ENCODE results near the gene C18orf63. TPM values are rescaled to one million over a fixed set of nuclear protein-coding genes. Genes with fewer than 3 reads are reported as not detected.

C18orf63 gene
- total RNA-seq, 1 experiment from 2014 or later = not detected

GRCh38 chr18:74290794-74291471 lies 24.7 kb upstream of the C18orf63 start:
- TF ChIP-seq ZNF423 (CRISPR knock-in tag; IDR thresholded peaks at IDR 0.05) (peak; percentile 84), MAX (CRISPR knock-in tag; IDR thresholded peaks at IDR 0.05) (peak; percentile 80), ZNF219 (CRISPR knock-in tag; IDR thresholded peaks at IDR 0.05; ENCODE audit: borderline replicate concordance) (peak; percentile 82; the same call in 1 of the 2 replicates), CREM (CRISPR knock-in tag; IDR thresholded peaks at IDR 0.05) (peak; percentile 77), FOXK1 (CRISPR knock-in tag; IDR thresholded peaks at IDR 0.05) (no peak), ETV6 (CRISPR knock-in tag; IDR thresholded peaks at IDR 0.05) (no peak), HMGXB4 (CRISPR knock-in tag; IDR thresholded peaks at IDR 0.05) (peak; percentile 82; the same call in 1 of the 2 replicates), TEAD1 (CRISPR knock-in tag; IDR thresholded peaks at IDR 0.05) (0 out of 2 replicates have a peak, but pooled peaks have one; percentile 30), SMAD3 (CRISPR knock-in tag; IDR thresholded peaks at IDR 0.05; ENCODE audit: borderline replicate concordance) (no peak), KAT7 (CRISPR knock-in tag; IDR thresholded peaks at IDR 0.05; ENCODE audit: borderline replicate concordance) (0 out of 2 replicates have a peak, but pooled peaks have one; percentile 18), NR1H2 (CRISPR knock-in tag; IDR thresholded peaks at IDR 0.05) (no peak), ZNF317 (CRISPR knock-in tag; IDR thresholded peaks at IDR 0.05; ENCODE audit: borderline replicate concordance, low read depth) (0 out of 2 replicates have a peak, but pooled peaks have one; percentile 40), MLX (CRISPR knock-in tag; IDR thresholded peaks at IDR 0.05) (0 out of 2 replicates have a peak, but pooled peaks have one; percentile 44), CREB1 (CRISPR knock-in tag; IDR thresholded peaks at IDR 0.05) (0 out of 2 replicates have a peak, but pooled peaks have one; percentile 51), GABPB1 (CRISPR knock-in tag; IDR thresholded peaks at IDR 0.05) (no peak)
- Mint-ChIP-seq H3K4me3 (peak overlapping the region; percentile 94), H3K36me3 (peaks cover 8% of the 10 kb centered on the region), H3K9me3 (no peaks in the 10 kb centered on the region), H3K27ac (peak overlapping the region; percentile 32; the same call in 1 of the 2 replicates), H3K27me3 (ENCODE audit: low read depth) (no peaks in the 10 kb centered on the region; the same call in 1 of the 2 replicates), H3K4me1 (peaks cover 36% of the 10 kb centered on the region)
- peak; percentile 77 for DNase-seq (ENCODE audit: low spot score)
- ChIA-PET POLR2A (no interaction called here), CTCF (interaction anchor here (1.1 to 1.5 kb wide), 4 partner anchors 92 to 261 kb away, joined by 3 to 4 read pairs (median 3); no protein-coding TSS in a partner anchor)
- ATAC-seq = peak; percentile 47

GRCh38 chr18:74291472-74291770 lies 24.2 kb upstream of the C18orf63 start:
- Mint-ChIP-seq H3K4me1 (peaks cover 34% of the 10 kb centered on the region), H3K27ac (peak overlapping the region; percentile 95), H3K9me3 (no peaks in the 10 kb centered on the region), H3K27me3 (ENCODE audit: low read depth) (no peaks in the 10 kb centered on the region; the same call in 1 of the 2 replicates), H3K4me3 (peak overlapping the region; percentile 94), H3K36me3 (peaks cover 7% of the 10 kb centered on the region)
- ATAC-seq (peak; percentile 27), DNase-seq (ENCODE audit: low spot score) (no peak)
- ChIA-PET POLR2A (no interaction called here), CTCF (interaction anchor here (1.5 kb wide), 1 partner anchor 260 kb away, joined by 3 read pairs; no protein-coding TSS in a partner anchor)
- TF ChIP-seq HMGXB4 (CRISPR knock-in tag; IDR thresholded peaks at IDR 0.05) (peak; percentile 46), ZBTB43 (CRISPR knock-in tag; IDR thresholded peaks at IDR 0.05) (peak; percentile 100), USF2 (CRISPR knock-in tag; IDR thresholded peaks at IDR 0.05) (no peak), SOX15 (CRISPR knock-in tag; IDR thresholded peaks at IDR 0.05) (no peak), KAT7 (CRISPR knock-in tag; IDR thresholded peaks at IDR 0.05; ENCODE audit: borderline replicate concordance) (0 out of 2 replicates have a peak, but pooled peaks have one; percentile 14), ATF6 (CRISPR knock-in tag; IDR thresholded peaks at IDR 0.05) (no peak), STAT6 (CRISPR knock-in tag; conservative IDR thresholded peaks at IDR 0.05; ENCODE audit: low read depth) (no peak)
